AG04449 (cell line): ENCODE data around the gene RAB40A.
"Not testable (repeated sequence)": the region's sequence is repeated elsewhere in the genome, so short reads cannot be mapped to it uniquely, and the experiment has no call there.

Source experiments
- CTCF ChIA-PET: fragments of 350-600 bp; formaldehyde crosslinking; extraction: SDS; loops from one replicate; lab custom pipeline; 2021; ENCODE audit warnings: antibody characterized with exemption; lab: Yijun Ruan, JAX
- POLR2A ChIA-PET: fragments of 400-600, 350-600 bp; formaldehyde crosslinking; extraction: SDS; loops from one replicate; lab custom pipeline; 2020; ENCODE audit warnings: antibody characterized with exemption, inconsistent platforms; lab: Yijun Ruan, JAX
- DNase-seq: peaks from one replicate; pipeline ENCODE4 v3.0.0-alpha.2; 2010; ENCODE audit warnings: low read depth, low spot score
- H3K4me3 ChIP-seq: 2 replicates; pipeline ENCODE4 v1.5.1; 2011; ENCODE audit warnings: low read depth, mild to moderate bottlenecking, control low read depth, low read length
- CTCF ChIP-seq: IDR thresholded peaks from one replicate; pipeline ENCODE4 v1.5.1; 2011; ENCODE audit warnings: mild to moderate bottlenecking, moderate library complexity, low read length, control low read depth, inconsistent platforms; ENCODE audit not compliant: insufficient read depth; ENCODE audit errors: missing control alignments

RAB40A gene

GRCh38 chrX:103467156-103467555 is 52.1 kb downstream of the RAB40A start:
- no peak for TF ChIP-seq CTCF
- POLR2A ChIA-PET, result no interaction called here
- CTCF ChIA-PET, result interaction anchor here (1.0 to 2.4 kb wide), 3 partner anchors 126 to 256 kb away, joined by 3 to 13 read pairs (median 12); no protein-coding TSS in a partner anchor

GRCh38 chrX:103464774-103465117 is 54.5 kb downstream of the RAB40A start:
- H3K4me3 ChIP-seq, result no peak overlapping the region
- ChIA-PET CTCF (interaction anchor here (0.8 to 4.0 kb wide), 13 partner anchors 9 to 253 kb away, joined by 3 to 48 read pairs (median 5); partner anchors contain the start of gene TCEAL9), POLR2A (no interaction called here)
- peak; percentile 75 for TF ChIP-seq CTCF
- DNase-seq, result no peak

More at GRCh38 chrX:103467156-103467555, 52.1 kb downstream of the RAB40A start:
- no peak overlapping the region for H3K4me3 ChIP-seq
- no peak for DNase-seq

- POLR2A ChIA-PET, result interaction anchor here (0.8 to 1.1 kb wide), 2 partner anchors 122 to 211 kb away, joined by 3 to 5 read pairs; no protein-coding TSS in a partner anchor
- DNase-seq, result no peak
- peak; percentile 38 for TF ChIP-seq CTCF
- H3K4me3 ChIP-seq, result no peak overlapping the region
- CTCF ChIA-PET, result interaction anchor here (0.7 to 4.0 kb wide), 19 partner anchors 9 to 256 kb away, joined by 3 to 48 read pairs (median 4); partner anchors contain the start of gene TCEAL9
Observed at GRCh38 chrX:103464072-103464773, 55.1 kb downstream of the RAB40A start.

GRCh38 chrX:103461156-103461555 is 58.1 kb downstream of the RAB40A start:
- POLR2A ChIA-PET, result no interaction called here
- TF ChIP-seq CTCF, result no peak
- DNase-seq, result no peak
- H3K4me3 ChIP-seq, result no peak overlapping the region
- CTCF ChIA-PET, result interaction anchor here (0.7 kb wide), 1 partner anchor 112 kb away, joined by 3 read pairs; no protein-coding TSS in a partner anchor

GRCh38 chrX:103460001-103460755 is 59.1 kb downstream of the RAB40A start:
- CTCF ChIA-PET, DNase-seq, POLR2A ChIA-PET, H3K4me3 ChIP-seq: not testable (repeated sequence)

GRCh38 chrX:103453655-103454054 is 65.6 kb downstream of the RAB40A start:
- POLR2A ChIA-PET, result no interaction called here
- CTCF ChIA-PET, result no interaction called here

More at GRCh38 chrX:103453655-103454054, 65.6 kb downstream of the RAB40A start:
- H3K4me3 ChIP-seq, result no peak overlapping the region
- no peak for TF ChIP-seq CTCF
- peak; percentile 73 for DNase-seq
